ENCODE results near the gene DPF1. TPM values are rescaled to one million over a fixed set of nuclear protein-coding genes. Genes with fewer than 3 reads are reported as not detected.

DPF1 gene
- total and polyA plus RNA-seq, 4 donors: 0.72 to 2.1 (median 1.3) TPM; not detected in 1

DNA sequence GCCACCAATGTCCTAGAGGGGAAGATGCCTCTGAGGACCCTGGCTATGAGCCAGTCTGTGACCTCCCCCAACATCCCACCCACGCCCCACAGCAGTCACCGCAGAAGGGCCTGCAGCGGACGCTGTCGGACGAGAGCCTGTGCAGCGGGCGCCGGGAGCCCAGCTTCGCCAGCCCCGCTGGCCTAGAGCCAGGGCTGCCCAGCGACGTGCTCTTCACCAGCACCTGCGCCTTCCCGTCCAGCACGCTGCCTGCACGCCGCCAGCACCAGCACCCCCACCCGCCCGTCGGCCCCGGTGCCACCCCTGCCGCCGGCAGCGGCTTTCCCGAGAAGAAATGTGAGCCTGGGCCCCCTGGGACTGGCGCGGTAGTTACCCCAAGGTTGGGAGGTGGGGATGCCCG is 30.6 kb downstream of the DPF1 start:
- 93% methylated on average over 27 to 29 of the region's 29 CpGs for WGBS, 2 donors
- no peaks in the 10 kb centered on the region for H3K36me3 ChIP-seq (ENCODE audit: control insufficient read depth in 1 of 2, insufficient read depth in 2 of 2, low read length in 1 of 2)
- intact Hi-C loops (cut with DNase I): no loop called here
- no peaks in the 10 kb centered on the region for H3K9me3 ChIP-seq (ENCODE audit: control insufficient read depth, low read length)
- DNase-seq: no peak
- ATAC-seq (ENCODE audit: low FRiP score): no peak
- no peak overlapping the region for H3K4me3 ChIP-seq (ENCODE audit: low read length in 2 of 2)
- no peak overlapping the region for H3K27ac ChIP-seq (ENCODE audit: low read depth in 1 of 2, low read length in 2 of 2)
- H3K27me3 ChIP-seq (ENCODE audit: control insufficient read depth in 1 of 2, insufficient read depth in 2 of 2, low read length in 1 of 2): no peaks in the 10 kb centered on the region
- no peaks in the 10 kb centered on the region for H3K4me1 ChIP-seq (ENCODE audit: control insufficient read depth in 1 of 2, insufficient read depth in 2 of 2, low read length in 2 of 2)

DNA sequence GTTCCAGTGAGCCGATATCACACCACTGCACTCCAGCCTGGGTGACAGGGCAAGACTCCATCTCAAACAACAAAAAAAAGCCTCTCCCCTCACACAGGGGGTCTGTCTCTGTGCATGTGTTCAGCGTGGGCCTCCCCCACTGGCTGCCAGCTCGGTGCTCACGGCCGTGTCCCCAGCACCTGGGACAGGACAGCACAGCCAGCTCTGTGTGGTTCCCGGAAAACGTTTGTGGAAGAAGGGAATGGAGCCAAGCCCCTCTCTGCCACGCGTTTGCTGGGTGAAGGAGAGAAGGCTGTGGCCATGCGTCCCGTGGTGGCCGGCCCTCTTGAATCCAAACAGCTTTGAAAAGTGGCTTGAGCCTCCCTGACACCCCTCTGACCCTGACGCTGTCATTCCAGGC is 32.3 kb downstream of the DPF1 start:
- DNase-seq (no peak), ATAC-seq (ENCODE audit: low FRiP score) (no peak)
- no peaks in the 10 kb centered on the region for H3K27me3 ChIP-seq (ENCODE audit: control insufficient read depth in 1 of 2, insufficient read depth in 2 of 2, low read length in 1 of 2)
- no peaks in the 10 kb centered on the region for H3K9me3 ChIP-seq (ENCODE audit: control insufficient read depth, low read length)
- H3K36me3 ChIP-seq (ENCODE audit: control insufficient read depth in 1 of 2, insufficient read depth in 2 of 2, low read length in 1 of 2): no peaks in the 10 kb centered on the region
- intact Hi-C loops (cut with DNase I): no loop called here
- WGBS, 2 donors: 86 to 88% methylated on average over 13 of the region's 13 CpGs
- no peak overlapping the region for H3K27ac ChIP-seq (ENCODE audit: low read depth in 1 of 2, low read length in 2 of 2)
- H3K4me1 ChIP-seq (ENCODE audit: control insufficient read depth in 1 of 2, insufficient read depth in 2 of 2, low read length in 2 of 2): no peaks in the 10 kb centered on the region
- no peak overlapping the region for H3K4me3 ChIP-seq (ENCODE audit: low read length in 2 of 2)

DNA sequence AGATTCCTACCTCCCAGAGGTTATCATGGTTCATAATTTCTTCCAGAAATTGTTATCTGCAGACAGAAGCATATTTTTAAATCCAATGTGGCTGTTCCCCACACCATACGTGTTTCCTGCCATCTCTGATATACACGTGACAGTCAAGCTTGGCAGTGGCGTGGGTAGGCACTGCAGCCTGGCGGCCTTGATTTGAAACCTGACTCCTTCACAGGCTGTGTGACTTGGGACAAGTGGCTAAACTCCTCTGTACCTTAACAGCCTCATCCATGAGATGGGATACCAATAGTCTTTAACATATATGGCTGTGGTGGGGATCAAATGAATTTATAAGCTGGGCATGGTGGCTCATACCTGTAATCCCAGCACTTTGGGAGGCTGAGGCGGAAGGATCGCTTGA is 33.2 kb downstream of the DPF1 start:
- Histone ChIP-seq H3K4me1 (ENCODE audit: control insufficient read depth in 1 of 2, insufficient read depth in 2 of 2, low read length in 2 of 2) (no peaks in the 10 kb centered on the region), H3K36me3 (ENCODE audit: control insufficient read depth in 1 of 2, insufficient read depth in 2 of 2, low read length in 1 of 2) (no peaks in the 10 kb centered on the region), H3K4me3 (ENCODE audit: low read length in 2 of 2) (no peak overlapping the region), H3K9me3 (ENCODE audit: control insufficient read depth, low read length) (no peaks in the 10 kb centered on the region), H3K27me3 (ENCODE audit: control insufficient read depth in 1 of 2, insufficient read depth in 2 of 2, low read length in 1 of 2) (no peaks in the 10 kb centered on the region), H3K27ac (ENCODE audit: low read depth in 1 of 2, low read length in 2 of 2) (no peak overlapping the region)
- intact Hi-C loops (cut with DNase I): no loop called here
- DNase-seq: no peak
- ATAC-seq (ENCODE audit: low FRiP score): no peak
- WGBS, 2 donors: 61 to 81% methylated on average over 6 of the region's 6 CpGs

DNA sequence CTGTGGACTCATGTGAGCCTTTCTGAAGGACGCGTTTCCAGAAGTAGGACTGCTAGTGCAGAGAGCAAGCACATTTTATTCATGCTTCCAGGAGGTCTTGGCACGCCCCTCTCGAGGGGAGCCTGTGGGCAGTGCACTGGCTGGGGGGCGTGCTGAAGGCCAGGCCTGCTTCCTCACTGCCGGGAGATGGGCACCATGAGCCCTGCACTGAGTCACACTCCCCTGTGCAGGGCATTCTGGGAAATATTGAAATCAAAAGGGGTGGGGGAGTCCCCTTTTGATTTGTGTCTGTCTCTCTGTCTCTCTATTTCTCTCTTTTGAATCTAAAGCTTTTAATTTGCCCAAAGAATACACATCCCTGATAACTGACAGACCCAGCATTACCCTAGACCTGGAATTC is 34.0 kb downstream of the DPF1 start:
- Histone ChIP-seq H3K27me3 (ENCODE audit: control insufficient read depth in 1 of 2, insufficient read depth in 2 of 2, low read length in 1 of 2) (no peaks in the 10 kb centered on the region), H3K27ac (ENCODE audit: low read depth in 1 of 2, low read length in 2 of 2) (no peak overlapping the region), H3K4me1 (ENCODE audit: control insufficient read depth in 1 of 2, insufficient read depth in 2 of 2, low read length in 2 of 2) (no peaks in the 10 kb centered on the region), H3K4me3 (ENCODE audit: low read length in 2 of 2) (no peak overlapping the region), H3K36me3 (ENCODE audit: control insufficient read depth in 1 of 2, insufficient read depth in 2 of 2, low read length in 1 of 2) (no peaks in the 10 kb centered on the region), H3K9me3 (ENCODE audit: control insufficient read depth, low read length) (no peaks in the 10 kb centered on the region)
- no peak for DNase-seq
- intact Hi-C loops (cut with DNase I): no loop called here
- ATAC-seq (ENCODE audit: low FRiP score): no peak
- 31 to 43% methylated on average over 6 of the region's 6 CpGs for WGBS, 2 donors

DNA sequence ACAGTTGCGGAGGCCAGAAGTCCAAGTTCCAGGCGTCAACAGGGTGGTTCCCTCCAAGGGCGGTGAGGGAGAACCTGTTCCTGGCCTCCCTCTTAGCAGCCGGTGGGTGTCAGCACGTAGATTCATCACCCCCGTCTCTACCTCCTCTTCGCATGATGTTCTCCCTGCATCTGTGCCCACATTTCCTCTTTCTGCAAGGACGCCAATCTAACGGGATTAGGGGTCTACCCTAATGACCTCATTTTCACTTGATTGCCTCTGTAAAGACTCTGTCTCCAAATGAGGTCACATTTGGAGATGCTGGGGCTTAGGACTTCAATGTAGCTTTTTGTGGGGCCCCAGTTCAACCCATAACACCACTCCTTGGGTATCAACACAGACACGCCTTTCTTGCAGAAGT is 38.5 kb downstream of the DPF1 start:
- 97% methylated on average over 10 of the region's 10 CpGs for WGBS, 2 donors
- intact Hi-C loops (cut with DNase I): no loop called here
- Histone ChIP-seq H3K9me3 (ENCODE audit: control insufficient read depth, low read length) (no peaks in the 10 kb centered on the region), H3K36me3 (ENCODE audit: control insufficient read depth in 1 of 2, insufficient read depth in 2 of 2, low read length in 1 of 2) (no peaks in the 10 kb centered on the region), H3K4me1 (ENCODE audit: control insufficient read depth in 1 of 2, insufficient read depth in 2 of 2, low read length in 2 of 2) (no peaks in the 10 kb centered on the region), H3K27ac (ENCODE audit: low read depth in 1 of 2, low read length in 2 of 2) (no peak overlapping the region), H3K27me3 (ENCODE audit: control insufficient read depth in 1 of 2, insufficient read depth in 2 of 2, low read length in 1 of 2) (no peaks in the 10 kb centered on the region), H3K4me3 (ENCODE audit: low read length in 2 of 2) (no peak overlapping the region)
- DNase-seq: no peak
- ATAC-seq (ENCODE audit: low FRiP score): no peak

DNA sequence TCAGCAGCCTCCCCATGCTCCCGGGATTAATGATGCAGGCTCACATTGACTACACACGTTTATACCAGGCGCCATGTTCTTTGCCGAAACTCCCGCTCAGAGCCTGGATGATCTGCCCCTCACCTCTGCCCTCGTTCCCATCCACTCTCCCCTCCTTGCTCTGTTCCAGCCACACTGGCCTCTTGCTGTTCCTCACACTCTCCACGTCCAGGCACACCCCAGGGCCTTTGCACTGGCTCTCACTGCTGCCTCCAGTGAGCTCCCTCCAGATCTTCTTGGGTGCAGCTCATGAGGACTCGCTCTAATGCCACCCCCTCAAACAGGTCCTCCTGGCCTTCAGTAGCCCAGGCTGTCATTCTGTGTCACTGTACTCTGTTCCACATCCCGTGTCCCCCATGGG is 39.2 kb downstream of the DPF1 start:
- Histone ChIP-seq H3K36me3 (ENCODE audit: control insufficient read depth in 1 of 2, insufficient read depth in 2 of 2, low read length in 1 of 2) (no peaks in the 10 kb centered on the region), H3K4me3 (ENCODE audit: low read length in 2 of 2) (no peak overlapping the region), H3K4me1 (ENCODE audit: control insufficient read depth in 1 of 2, insufficient read depth in 2 of 2, low read length in 2 of 2) (no peaks in the 10 kb centered on the region), H3K27me3 (ENCODE audit: control insufficient read depth in 1 of 2, insufficient read depth in 2 of 2, low read length in 1 of 2) (no peaks in the 10 kb centered on the region), H3K9me3 (ENCODE audit: control insufficient read depth, low read length) (no peaks in the 10 kb centered on the region), H3K27ac (ENCODE audit: low read depth in 1 of 2, low read length in 2 of 2) (no peak overlapping the region)
- intact Hi-C loops (cut with DNase I): no loop called here
- ATAC-seq (ENCODE audit: low FRiP score) (no peak), DNase-seq (no peak)
- 94 to 98% methylated on average over 9 of the region's 9 CpGs for WGBS, 2 donors

DNA sequence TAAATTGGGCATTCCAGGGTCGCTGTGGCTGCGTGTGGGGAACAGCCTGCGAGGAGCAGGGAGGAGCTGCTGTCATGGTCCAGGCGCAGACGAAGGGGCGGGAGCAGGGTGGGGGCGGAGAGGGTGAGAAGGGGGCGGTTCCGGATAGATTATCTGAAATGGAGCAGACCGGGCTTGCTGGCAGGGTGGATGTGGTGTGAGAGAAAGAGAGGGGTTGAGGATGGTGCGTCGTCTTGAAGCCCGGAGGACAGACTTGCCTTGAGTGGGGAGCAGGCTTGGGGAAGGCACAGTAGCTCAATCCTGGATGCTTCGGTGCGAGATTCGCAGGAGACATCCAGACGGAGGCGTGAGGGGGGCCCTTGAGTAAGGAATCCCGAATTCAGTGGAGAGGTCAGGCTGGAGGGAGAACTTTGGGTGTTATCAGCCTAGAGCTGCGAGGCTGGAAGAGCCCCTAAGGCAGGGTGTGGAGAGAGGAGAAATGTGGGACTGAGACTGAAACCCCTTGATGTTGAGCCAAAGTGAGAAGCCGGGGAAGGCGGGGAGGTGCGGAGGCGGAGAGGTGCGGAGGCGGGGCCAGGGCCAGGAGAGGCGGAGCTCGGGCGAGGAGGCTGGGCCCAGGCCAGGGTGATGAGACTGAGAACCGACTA is 40.6 kb downstream of the DPF1 start:
- no peak for DNase-seq
- H3K27ac ChIP-seq (ENCODE audit: low read depth in 1 of 2, low read length in 2 of 2): no peak overlapping the region
- H3K9me3 ChIP-seq (ENCODE audit: control insufficient read depth, low read length): no peaks in the 10 kb centered on the region
- H3K4me3 ChIP-seq (ENCODE audit: low read length in 2 of 2): no peak overlapping the region
- WGBS, 2 donors: 14 to 18% methylated on average over 30 of the region's 30 CpGs
- intact Hi-C loops (cut with DNase I): no loop called here
- H3K36me3 ChIP-seq (ENCODE audit: control insufficient read depth in 1 of 2, insufficient read depth in 2 of 2, low read length in 1 of 2): no peaks in the 10 kb centered on the region
- no peaks in the 10 kb centered on the region for H3K27me3 ChIP-seq (ENCODE audit: control insufficient read depth in 1 of 2, insufficient read depth in 2 of 2, low read length in 1 of 2)
- peak; percentile 72 for ATAC-seq (ENCODE audit: low FRiP score)
- no peaks in the 10 kb centered on the region for H3K4me1 ChIP-seq (ENCODE audit: control insufficient read depth in 1 of 2, insufficient read depth in 2 of 2, low read length in 2 of 2)

DNA sequence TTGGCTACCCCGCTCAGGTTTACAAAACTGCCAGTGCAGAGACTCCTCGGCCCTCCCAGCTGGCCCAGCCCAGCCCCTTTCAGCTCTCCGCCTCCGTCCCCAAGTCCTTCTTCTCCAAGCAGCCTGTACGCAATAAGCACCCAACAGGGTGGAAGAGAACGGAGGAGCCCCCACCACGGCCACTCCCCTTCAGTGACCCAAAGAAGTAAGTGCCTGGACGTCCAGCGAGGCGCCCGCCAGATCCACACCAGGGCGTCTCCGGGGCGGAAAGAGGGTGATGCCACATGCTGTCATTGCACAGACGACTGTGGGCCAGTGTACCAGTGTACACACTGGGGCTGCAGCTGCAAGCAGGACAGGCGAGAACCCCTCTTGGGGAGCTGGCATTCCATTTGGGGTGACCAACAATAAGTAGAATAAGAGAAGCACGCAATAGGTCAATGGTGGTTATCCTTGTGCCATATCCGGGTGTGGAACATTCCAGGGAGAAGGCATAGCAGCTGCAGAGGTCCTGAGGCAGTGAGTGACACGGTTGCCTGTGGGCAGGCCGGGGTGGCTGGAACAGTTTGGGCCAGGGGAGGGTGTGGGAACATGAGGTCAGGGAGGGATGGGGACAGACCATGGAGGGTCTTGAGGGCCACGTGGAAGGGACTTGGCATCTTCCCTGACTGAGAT is 41.3 kb downstream of the DPF1 start:
- Histone ChIP-seq H3K27me3 (ENCODE audit: control insufficient read depth in 1 of 2, insufficient read depth in 2 of 2, low read length in 1 of 2) (no peaks in the 10 kb centered on the region), H3K4me3 (ENCODE audit: low read length in 2 of 2) (no peak overlapping the region), H3K27ac (ENCODE audit: low read depth in 1 of 2, low read length in 2 of 2) (no peak overlapping the region), H3K4me1 (ENCODE audit: control insufficient read depth in 1 of 2, insufficient read depth in 2 of 2, low read length in 2 of 2) (no peaks in the 10 kb centered on the region), H3K9me3 (ENCODE audit: control insufficient read depth, low read length) (no peaks in the 10 kb centered on the region), H3K36me3 (ENCODE audit: control insufficient read depth in 1 of 2, insufficient read depth in 2 of 2, low read length in 1 of 2) (no peaks in the 10 kb centered on the region)
- DNase-seq (no peak), ATAC-seq (ENCODE audit: low FRiP score) (peak; percentile 7)
- 77% methylated on average over 21 of the region's 21 CpGs for WGBS, 2 donors
- intact Hi-C loops (cut with DNase I): no loop called here

DNA sequence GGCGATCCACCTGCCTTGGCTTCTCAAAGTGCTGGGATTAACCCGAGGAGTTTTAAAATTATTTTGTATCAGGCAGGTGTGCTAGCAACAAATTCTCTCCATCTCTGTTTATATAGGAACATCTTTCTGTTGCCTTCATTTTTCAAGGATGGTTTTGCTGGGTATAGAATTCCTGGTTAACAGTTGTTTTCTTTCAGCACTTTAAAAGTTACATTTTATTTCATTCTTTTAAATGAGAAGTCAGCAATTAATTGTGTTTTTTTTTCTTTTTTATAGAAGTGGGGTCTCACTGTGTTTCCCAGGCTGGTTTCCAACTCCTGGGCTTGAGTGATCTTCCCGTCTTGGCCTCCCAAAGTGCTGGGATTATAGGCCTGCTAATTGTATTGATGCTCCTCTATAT is 44.0 kb downstream of the DPF1 start:
- Histone ChIP-seq H3K4me3 (ENCODE audit: low read length in 2 of 2) (no peak overlapping the region), H3K9me3 (ENCODE audit: control insufficient read depth, low read length) (no peaks in the 10 kb centered on the region), H3K4me1 (ENCODE audit: control insufficient read depth in 1 of 2, insufficient read depth in 2 of 2, low read length in 2 of 2) (no peaks in the 10 kb centered on the region), H3K27ac (ENCODE audit: low read depth in 1 of 2, low read length in 2 of 2) (no peak overlapping the region), H3K27me3 (ENCODE audit: control insufficient read depth in 1 of 2, insufficient read depth in 2 of 2, low read length in 1 of 2) (no peaks in the 10 kb centered on the region), H3K36me3 (ENCODE audit: control insufficient read depth in 1 of 2, insufficient read depth in 2 of 2, low read length in 1 of 2) (no peaks in the 10 kb centered on the region)
- WGBS, 2 donors: 96 to 98% methylated on average over 3 of the region's 3 CpGs
- ATAC-seq (ENCODE audit: low FRiP score) (no peak), DNase-seq (no peak)
- intact Hi-C loops (cut with DNase I): no loop called here
